Fibroblast of lung (primary cell): ENCODE results near the gene DNAL4. TPM values are rescaled to one million over a fixed set of nuclear protein-coding genes. Genes with fewer than 3 reads are reported as not detected.

Experiments used
- DNase-seq, 2 donors: peaks; one replicate each; pipeline versions ENCODE4 v3.0.0 to v3.0.0-alpha.2; 2010; ENCODE audit warnings: low read depth in 2 of 2
- H2AFZ ChIP-seq: 2 replicates; pipeline ENCODE4 v1.5.1; 2012; ENCODE audit warnings: low read length, control low read depth, inconsistent platforms
- H3K27ac ChIP-seq: 2 replicates; pipeline ENCODE4 v1.5.1; 2011; ENCODE audit warnings: low read length, control low read depth; ENCODE audit not compliant: insufficient read depth
- H3K27me3 ChIP-seq: 2 replicates; pipeline ENCODE4 v1.5.1; 2011; ENCODE audit warnings: mild to moderate bottlenecking, low read length; ENCODE audit not compliant: control insufficient read depth, insufficient read depth
- H3K36me3 ChIP-seq: 2 replicates; pipeline ENCODE4 v1.5.1; 2011; ENCODE audit warnings: low read length; ENCODE audit not compliant: control insufficient read depth, insufficient read depth
- H3K4me1 ChIP-seq: 2 replicates; pipeline ENCODE4 v1.5.1; 2011; ENCODE audit warnings: low read length; ENCODE audit not compliant: control insufficient read depth, insufficient read depth; ENCODE audit errors: extremely low read depth
- H3K4me2 ChIP-seq: 2 replicates; pipeline ENCODE4 v1.5.1; 2011; ENCODE audit warnings: low read length, control low read depth; ENCODE audit not compliant: insufficient read depth; ENCODE audit errors: extremely low read depth
- H3K4me3 ChIP-seq, 4 experiments: fragments of 200-600 bp in 1 of 4; sonication (generic) in 1 of 4; replicated peaks in 1 of 4; 2 replicates each; pipeline ENCODE4 v1.5.1; 2011 to 2016; ENCODE audit warnings: low read length in 4 of 4, low read depth in 3 of 4, mild to moderate bottlenecking in 3 of 4, control low read depth in 2 of 4, inconsistent platforms in 1 of 4, mixed read lengths in 1 of 4; ENCODE audit not compliant: insufficient read depth in 1 of 4; ENCODE audit errors: control extremely low read depth in 1 of 4
- H3K79me2 ChIP-seq: 2 replicates; pipeline ENCODE4 v1.5.1; 2012; ENCODE audit warnings: mild to moderate bottlenecking, low read length, inconsistent platforms; ENCODE audit not compliant: control insufficient read depth, insufficient read depth
- H3K9ac ChIP-seq: 2 replicates; pipeline ENCODE4 v1.5.1; 2011; ENCODE audit warnings: mild to moderate bottlenecking, low read length, control low read depth; ENCODE audit not compliant: insufficient read depth
- H3K9me3 ChIP-seq: 2 replicates; pipeline ENCODE4 v1.5.1; 2012; ENCODE audit warnings: low read depth, low read length; ENCODE audit not compliant: control insufficient read depth, insufficient read depth
- H4K20me1 ChIP-seq: 2 replicates; pipeline ENCODE4 v1.5.1; 2011; ENCODE audit warnings: low read length; ENCODE audit not compliant: control insufficient read depth, insufficient read depth; ENCODE audit errors: extremely low read depth
- CTCF ChIP-seq, 2 donors: IDR thresholded peaks in 1 of 2; conservative IDR thresholded peaks in 1 of 2; 1 replicate in 1 of 2; 2 replicates in 1 of 2; pipeline ENCODE4 v1.5.1; 2011 to 2012; ENCODE audit warnings: low read length in 2 of 2, control low read depth in 1 of 2, inconsistent platforms in 1 of 2, low read depth in 1 of 2, mild to moderate bottlenecking in 1 of 2
- EZH2 ChIP-seq: IDR thresholded peaks from 2 replicates; pipeline ENCODE4 v1.5.1; 2012; ENCODE audit warnings: low read length, control low read depth, mild to moderate bottlenecking; ENCODE audit errors: missing control alignments
- polyA plus RNA-seq, 2 donors: library from polyadenylated mRNA; depleted of rRNA in 1 of 2; stranded (reverse) in 1 of 2; unstranded in 1 of 2; fragments of >200 nt; gene quantifications; 2 replicates each; pipeline ENCODE4 v1.2.1, GENCODE V29; 2011 to 2012; ENCODE audit warnings: missing spikeins in 1 of 2
- total RNA-seq: library from RNA; depleted of rRNA; stranded (reverse); fragments of >200 nt; gene quantifications from 2 replicates; pipeline ENCODE4 v1.2.1, GENCODE V29; 2014

DNAL4 gene
- total and polyA plus RNA-seq, 2 donors (not counting 1 experiment from before 2014, with no cell fraction given): 13.3 to 25.1 TPM

- Histone ChIP-seq H3K79me2 (peaks cover under 1% of the 10 kb centered on the region), H3K9ac (no peak overlapping the region), H3K27ac (peak overlapping the region; percentile 57), H3K4me1 (peaks cover 17% of the 10 kb centered on the region), H3K4me3 (no peak overlapping the region), H2AFZ (no peak overlapping the region), H3K4me2 (peak overlapping the region; percentile 32), H3K9me3 (no peaks in the 10 kb centered on the region), H3K27me3 (no peaks in the 10 kb centered on the region), H3K36me3 (peaks cover 2% of the 10 kb centered on the region), H4K20me1 (no peaks in the 10 kb centered on the region)
- DNase-seq: peak; percentile 97 to 98
- no peak for TF ChIP-seq EZH2
- TF ChIP-seq CTCF (conservative IDR thresholded peaks at IDR 0.05 in 1 of 2, IDR thresholded peaks at IDR 0.05 in 1 of 2; ENCODE audit: low read depth in 1 of 2, low read length in 2 of 2): no peak
Measured at GRCh38 chr22:38788021-38788816, 5.7 kb downstream of the DNAL4 start.

GRCh38 chr22:38786631-38787030 is 7.3 kb downstream of the DNAL4 start:
- DNase-seq: no peak
- no peaks in the 10 kb centered on the region for H3K27me3 ChIP-seq
- TF ChIP-seq EZH2 (no peak), CTCF (conservative IDR thresholded peaks at IDR 0.05 in 1 of 2, IDR thresholded peaks at IDR 0.05 in 1 of 2; ENCODE audit: low read depth in 1 of 2, low read length in 2 of 2) (no peak)
- no peak overlapping the region for H3K4me2 ChIP-seq
- H3K27ac ChIP-seq: no peak overlapping the region
- H3K36me3 ChIP-seq: peaks cover 2% of the 10 kb centered on the region
- H3K4me1 ChIP-seq: peaks cover 13% of the 10 kb centered on the region
- H3K79me2 ChIP-seq: no peaks in the 10 kb centered on the region
- H3K9me3 ChIP-seq: no peaks in the 10 kb centered on the region
- no peak overlapping the region for H3K9ac ChIP-seq
- H4K20me1 ChIP-seq: no peaks in the 10 kb centered on the region
- no peak overlapping the region for H2AFZ ChIP-seq
- H3K4me3 ChIP-seq: no peak overlapping the region

GRCh38 chr22:38784856-38785255 is 9.1 kb downstream of the DNAL4 start:
- H3K4me3 ChIP-seq: no peak overlapping the region
- H3K36me3 ChIP-seq: peaks cover 4% of the 10 kb centered on the region
- H3K27ac ChIP-seq: no peak overlapping the region
- no peaks in the 10 kb centered on the region for H3K9me3 ChIP-seq
- H3K4me2 ChIP-seq: no peak overlapping the region
- peaks cover 13% of the 10 kb centered on the region for H3K4me1 ChIP-seq
- no peak overlapping the region for H3K9ac ChIP-seq
- no peaks in the 10 kb centered on the region for H3K27me3 ChIP-seq
- TF ChIP-seq EZH2 (no peak), CTCF (conservative IDR thresholded peaks at IDR 0.05 in 1 of 2, IDR thresholded peaks at IDR 0.05 in 1 of 2; ENCODE audit: low read depth in 1 of 2, low read length in 2 of 2) (no peak)
- no peak for DNase-seq
- H3K79me2 ChIP-seq: no peaks in the 10 kb centered on the region
- H4K20me1 ChIP-seq: no peaks in the 10 kb centered on the region
- no peak overlapping the region for H2AFZ ChIP-seq
